Measurements from ENCODE around the gene PRDM15. TPM values are rescaled to one million over a fixed set of nuclear protein-coding genes. Genes with fewer than 3 reads are reported as not detected.

Gene PRDM15
- total and polyA plus RNA-seq, 8 donors = 0.92 to 44.6 (median 3.4) TPM

GRCh38 chr21:41833497-41834115 is 45.5 kb downstream of the PRDM15 start:
- Histone ChIP-seq H3K4me1 (no peaks in the 10 kb centered on the region), H3K27me3 (no peaks in the 10 kb centered on the region), H3K9me3 (no peaks in the 10 kb centered on the region), H3K27ac (no peak overlapping the region), H3K36me3 (peaks cover 16 to 71% (median 62%) of the 10 kb centered on the region in 4 donors), H3K4me3 (no peak overlapping the region)
- WGBS, 5 donors = 95 to 98% (median 96%) methylated on average over 13 of the region's 13 CpGs
- no peak for TF ChIP-seq POLR2A (IDR thresholded peaks at IDR 0.05)
- no peak for TF ChIP-seq POLR2AphosphoS5 (IDR thresholded peaks at IDR 0.05)
- TF ChIP-seq EP300 (IDR thresholded peaks at IDR 0.05) = no peak
- TF ChIP-seq, protein P1, sequence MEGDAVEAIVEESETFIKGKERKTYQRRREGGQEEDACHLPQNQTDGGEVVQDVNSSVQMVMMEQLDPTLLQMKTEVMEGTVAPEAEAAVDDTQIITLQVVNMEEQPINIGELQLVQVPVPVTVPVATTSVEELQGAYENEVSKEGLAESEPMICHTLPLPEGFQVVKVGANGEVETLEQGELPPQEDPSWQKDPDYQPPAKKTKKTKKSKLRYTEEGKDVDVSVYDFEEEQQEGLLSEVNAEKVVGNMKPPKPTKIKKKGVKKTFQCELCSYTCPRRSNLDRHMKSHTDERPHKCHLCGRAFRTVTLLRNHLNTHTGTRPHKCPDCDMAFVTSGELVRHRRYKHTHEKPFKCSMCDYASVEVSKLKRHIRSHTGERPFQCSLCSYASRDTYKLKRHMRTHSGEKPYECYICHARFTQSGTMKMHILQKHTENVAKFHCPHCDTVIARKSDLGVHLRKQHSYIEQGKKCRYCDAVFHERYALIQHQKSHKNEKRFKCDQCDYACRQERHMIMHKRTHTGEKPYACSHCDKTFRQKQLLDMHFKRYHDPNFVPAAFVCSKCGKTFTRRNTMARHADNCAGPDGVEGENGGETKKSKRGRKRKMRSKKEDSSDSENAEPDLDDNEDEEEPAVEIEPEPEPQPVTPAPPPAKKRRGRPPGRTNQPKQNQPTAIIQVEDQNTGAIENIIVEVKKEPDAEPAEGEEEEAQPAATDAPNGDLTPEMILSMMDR (IDR thresholded peaks at IDR 0.05) = no peak
- DNase-seq = no peak
- intact Hi-C loops (cut with DNase I; ENCODE audit: low total_unique reads) = no loop called here

- Histone ChIP-seq H3K9me3 (no peaks in the 10 kb centered on the region), H3K27me3 (no peaks in the 10 kb centered on the region), H3K4me3 (no peak overlapping the region), H3K4me1 (no peaks in the 10 kb centered on the region), H3K27ac (peak overlapping the region in 1 of 5 donors; percentile 24), H3K36me3 (peaks cover 19 to 71% (median 62%) of the 10 kb centered on the region in 4 donors)
- no peak for DNase-seq
- WGBS, 5 donors = 88 to 94% (median 90%) methylated on average over 16 to 17 of the region's 17 CpGs
- intact Hi-C loops (cut with DNase I; ENCODE audit: low total_unique reads) = no loop called here
- no peak for TF ChIP-seq POLR2A (IDR thresholded peaks at IDR 0.05)
- TF ChIP-seq EP300 (IDR thresholded peaks at IDR 0.05) = no peak
- TF ChIP-seq POLR2AphosphoS5 (IDR thresholded peaks at IDR 0.05) = no peak
- TF ChIP-seq, protein P1 (IDR thresholded peaks at IDR 0.05) = no peak
Measured at GRCh38 chr21:41832596-41833496, 46.3 kb downstream of the PRDM15 start.

DNA sequence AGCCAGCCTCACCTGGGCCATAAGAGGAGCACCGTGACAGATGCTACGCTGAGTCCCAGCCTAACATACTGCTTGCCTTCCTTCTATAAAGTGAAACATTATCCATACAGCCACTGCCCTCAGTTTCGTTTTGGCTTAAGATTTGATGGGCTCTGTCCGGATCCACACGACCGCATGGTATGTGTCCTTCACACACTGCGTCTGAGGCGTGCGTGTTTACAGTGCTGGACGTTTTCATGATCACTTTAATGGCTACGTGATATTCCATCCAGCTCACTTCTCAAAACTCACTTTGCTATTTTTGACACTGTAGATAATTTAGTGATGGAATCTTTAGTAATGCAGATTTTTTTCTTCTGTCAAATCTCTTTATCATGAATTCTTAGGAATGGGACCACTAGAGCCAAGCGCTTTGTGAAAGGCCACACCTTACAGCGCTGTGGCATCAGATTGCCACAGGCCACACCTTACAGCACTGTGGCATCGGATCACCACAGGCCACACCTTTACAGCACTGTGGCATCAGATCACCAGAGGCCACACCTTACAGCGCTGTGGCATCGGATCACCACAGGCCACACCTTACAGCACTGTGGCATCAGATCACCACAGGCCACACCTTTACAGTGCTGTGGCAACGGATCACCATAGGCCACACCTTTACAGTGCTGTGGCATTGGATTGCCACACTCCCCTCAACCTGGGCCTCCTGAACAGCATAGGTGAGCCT is 47.1 kb downstream of the PRDM15 start:
- WGBS, 5 donors = 88 to 94% (median 91%) methylated on average over 17 of the region's 17 CpGs
- H3K4me1 ChIP-seq = no peaks in the 10 kb centered on the region
- H3K9me3 ChIP-seq = no peaks in the 10 kb centered on the region
- no peak overlapping the region for H3K4me3 ChIP-seq
- H3K27me3 ChIP-seq = no peaks in the 10 kb centered on the region
- TF ChIP-seq, protein P1 (IDR thresholded peaks at IDR 0.05) = no peak
- TF ChIP-seq POLR2AphosphoS5 (IDR thresholded peaks at IDR 0.05) (no peak), EP300 (IDR thresholded peaks at IDR 0.05) (no peak), POLR2A (IDR thresholded peaks at IDR 0.05) (no peak)
- peaks cover 15 to 71% (median 62%) of the 10 kb centered on the region in 4 donors for H3K36me3 ChIP-seq
- no peak for DNase-seq
- H3K27ac ChIP-seq = peak overlapping the region in 1 of 5 donors; percentile 2
- intact Hi-C loops (cut with DNase I; ENCODE audit: low total_unique reads) = no loop called here

GRCh38 chr21:41831453-41831831 is 47.7 kb downstream of the PRDM15 start:
- Histone ChIP-seq H3K27ac (no peak overlapping the region), H3K9me3 (no peaks in the 10 kb centered on the region), H3K27me3 (no peaks in the 10 kb centered on the region), H3K4me1 (no peaks in the 10 kb centered on the region), H3K4me3 (no peak overlapping the region), H3K36me3 (peaks cover 15 to 72% (median 62%) of the 10 kb centered on the region in 4 donors)
- DNase-seq = no peak
- no peak for TF ChIP-seq POLR2A (IDR thresholded peaks at IDR 0.05)
- no peak for TF ChIP-seq EP300 (IDR thresholded peaks at IDR 0.05)
- TF ChIP-seq POLR2AphosphoS5 (IDR thresholded peaks at IDR 0.05) = no peak
- TF ChIP-seq, protein P1 (IDR thresholded peaks at IDR 0.05) = no peak
- WGBS, 5 donors = 78 to 90% (median 81%) methylated on average over 7 to 8 of the region's 8 CpGs
- intact Hi-C loops (cut with DNase I; ENCODE audit: low total_unique reads) = no loop called here

Data from stomach (tissue), 9 donors.